Left renal pelvis (tissue), 4 donors: ENCODE data around the gene ZMYM3. TPM values are rescaled to one million over a fixed set of nuclear protein-coding genes. Genes with fewer than 3 reads are reported as not detected.

Experiments used
- DNase-seq, 4 donors: peaks; one replicate each; pipeline ENCODE4 v3.0.0-alpha.2; 2013; ENCODE audit warnings: low read depth in 4 of 4, low spot score in 3 of 4
- polyA plus RNA-seq, 4 donors: library from polyadenylated mRNA; unstranded; fragments of 120-200 nt; gene quantifications; one replicate each; pipeline ENCODE4 v1.2.1, GENCODE V29; 2013; ENCODE audit not compliant: insufficient read length in 4 of 4

Gene ZMYM3
- polyA plus RNA-seq, 4 donors: 50.3 to 64.5 (median 57.9) TPM

GRCh38 chrX:71253253-71254091 is 468 bp downstream of the ZMYM3 start:
- peak in 1 of 4 donors; percentile 36 for DNase-seq

DNA sequence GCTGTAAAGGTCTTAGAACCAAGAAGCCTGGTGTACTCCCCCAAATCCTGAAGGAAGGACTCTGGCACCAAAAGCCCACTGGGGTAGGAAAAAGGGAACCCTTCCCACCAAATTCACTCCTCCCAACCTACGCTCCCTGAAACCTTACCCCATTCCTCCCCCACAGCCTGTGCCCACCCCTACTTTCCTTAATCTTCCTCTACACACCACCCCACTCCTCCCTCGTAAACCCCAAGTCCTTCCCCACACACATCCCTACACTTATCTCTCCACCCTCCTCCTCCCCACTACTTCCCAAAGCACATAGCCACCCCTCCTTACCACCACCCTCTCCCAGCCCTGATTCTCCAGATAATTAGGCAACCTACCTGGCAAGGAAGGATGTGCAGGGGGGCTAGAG is 1.7 kb downstream of the ZMYM3 start:
- no peak for DNase-seq

- no peak for DNase-seq
These were observed 2.4 kb downstream of the ZMYM3 start for GRCh38 chrX:71251466-71251973.

DNA sequence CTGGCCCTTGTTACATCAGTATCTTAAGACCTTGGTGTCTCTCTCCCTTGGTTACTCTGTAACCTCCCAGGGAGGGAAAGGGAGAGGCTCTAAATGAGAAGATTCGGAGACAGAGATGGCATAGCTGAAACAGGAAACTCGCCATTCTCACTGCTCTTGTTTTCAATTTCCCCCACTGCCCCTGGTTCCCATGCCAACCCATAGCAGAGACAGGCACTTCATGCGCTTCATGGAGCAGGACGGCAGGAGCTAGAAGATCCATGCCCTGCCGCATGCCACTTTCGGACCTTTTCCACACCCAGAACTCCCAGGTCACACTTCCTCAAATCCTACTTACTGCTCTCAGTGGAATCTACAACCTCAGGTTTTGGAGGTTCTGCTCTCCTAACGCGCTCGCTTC is 3.1 kb downstream of the ZMYM3 start:
- no peak for DNase-seq

DNA sequence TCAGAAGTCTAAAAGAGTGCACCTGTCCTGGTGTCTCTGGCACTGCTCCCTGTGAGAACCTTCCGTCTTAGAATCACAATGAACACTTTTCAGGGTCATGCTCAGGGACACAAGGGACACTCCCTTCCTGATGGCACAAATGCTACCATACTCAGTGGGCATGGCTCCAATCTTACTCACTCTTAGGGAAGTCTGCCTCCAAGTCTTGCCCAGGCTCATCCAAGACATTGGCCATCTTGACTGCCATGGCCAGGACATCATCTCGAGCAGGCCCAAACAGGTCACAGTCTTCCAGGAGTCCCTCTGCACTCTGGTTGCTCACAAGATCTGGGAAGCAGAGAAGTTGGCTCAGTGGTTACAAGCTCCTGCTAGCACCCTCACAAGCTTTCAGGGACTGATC is 8.8 kb downstream of the ZMYM3 start:
- DNase-seq: no peak

GRCh38 chrX:71244359-71245128 is 9.4 kb downstream of the ZMYM3 start:
- no peak for DNase-seq

DNA sequence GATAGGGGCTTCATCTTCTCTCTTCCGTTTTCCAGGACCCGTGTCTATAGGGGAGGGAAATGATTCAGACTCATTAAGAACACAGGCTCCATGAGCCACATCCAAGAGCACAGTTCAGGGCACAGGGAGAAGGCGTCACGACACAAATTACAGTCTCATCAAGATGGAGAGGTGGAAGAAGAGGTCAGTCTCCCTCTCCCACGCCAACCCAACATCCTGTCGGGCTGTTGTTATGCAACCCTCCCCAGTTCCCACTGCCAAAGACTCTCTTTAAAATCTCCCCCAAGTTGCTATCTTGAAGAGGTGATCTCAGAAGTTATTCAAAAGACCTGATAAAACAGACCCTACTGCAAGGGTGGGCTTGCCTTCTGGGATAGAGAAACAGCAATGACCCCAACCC is 12.6 kb downstream of the ZMYM3 start:
- no peak for DNase-seq

DNA sequence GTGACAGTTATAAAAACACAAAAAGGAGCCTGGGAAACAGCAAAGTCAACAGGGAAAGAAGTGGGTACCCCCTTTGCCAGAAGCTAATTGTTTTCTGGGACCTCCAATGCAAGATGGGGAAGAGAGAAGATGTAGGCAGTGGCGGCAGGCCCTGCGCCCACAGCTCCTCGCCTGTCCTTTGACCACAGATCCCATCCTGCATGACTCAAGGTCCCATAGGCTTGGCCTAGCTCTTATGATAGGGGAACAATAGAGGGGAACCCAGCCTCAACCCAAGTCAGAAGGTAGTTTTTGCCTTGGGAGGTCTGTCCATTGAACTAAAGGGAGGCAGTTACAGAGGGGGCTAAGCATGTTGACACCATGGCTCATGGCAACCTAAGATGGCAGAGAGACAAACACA is 14.2 kb downstream of the ZMYM3 start:
- DNase-seq: no peak

DNA sequence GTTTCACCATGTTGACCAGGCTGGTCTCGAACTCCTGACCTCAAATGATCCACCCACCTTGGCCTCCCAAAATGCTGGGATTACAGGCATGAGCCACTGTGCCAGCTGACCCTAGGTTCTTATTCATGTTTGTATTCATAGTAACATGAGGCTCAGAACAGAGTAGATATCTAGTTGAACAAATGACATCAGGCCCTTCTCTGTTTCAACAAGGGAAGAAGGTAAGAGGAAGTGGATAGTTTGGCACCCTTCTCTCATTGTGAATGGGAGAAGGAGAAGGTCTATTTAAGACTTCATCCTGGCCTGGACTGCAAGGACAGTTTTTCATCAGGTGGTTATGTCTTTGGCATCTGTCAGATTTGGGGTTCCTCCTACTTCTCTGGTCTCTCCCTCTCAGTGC is 17.1 kb downstream of the ZMYM3 start:
- no peak for DNase-seq

GRCh38 chrX:71235482-71235881 is 18.5 kb downstream of the ZMYM3 start:
- no peak for DNase-seq

- no peak for DNase-seq
These were observed 25.8 kb downstream of the ZMYM3 start for GRCh38 chrX:71228063-71228642.

- DNase-seq: no peak
These were observed 26.4 kb downstream of the ZMYM3 start for GRCh38 chrX:71227370-71228062.

- DNase-seq: no peak
These were observed 28.3 kb downstream of the ZMYM3 start for GRCh38 chrX:71225676-71226075.

DNA sequence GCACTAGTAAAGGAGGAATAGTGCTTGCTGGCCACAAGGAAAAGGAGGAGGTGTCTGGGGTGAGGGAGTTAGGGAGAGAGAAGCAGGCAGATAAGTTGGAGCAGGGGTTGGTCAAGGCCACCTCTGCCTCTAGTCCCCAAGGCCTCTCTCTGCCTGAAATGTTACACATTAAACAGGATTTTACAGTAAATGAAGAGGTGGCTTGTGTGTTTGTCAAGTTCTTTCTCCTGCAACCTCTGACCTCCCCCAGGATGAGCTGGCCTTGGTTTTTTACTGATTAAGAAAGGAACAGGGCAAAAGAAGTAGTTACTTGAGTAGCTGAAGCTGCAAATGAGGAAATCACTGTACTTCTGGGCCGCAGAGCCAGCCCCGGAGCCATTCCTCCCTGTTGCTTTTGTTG is 28.9 kb downstream of the ZMYM3 start:
- no peak for DNase-seq

- no peak for DNase-seq
These were observed 29.7 kb downstream of the ZMYM3 start for GRCh38 chrX:71224098-71224708.

DNA sequence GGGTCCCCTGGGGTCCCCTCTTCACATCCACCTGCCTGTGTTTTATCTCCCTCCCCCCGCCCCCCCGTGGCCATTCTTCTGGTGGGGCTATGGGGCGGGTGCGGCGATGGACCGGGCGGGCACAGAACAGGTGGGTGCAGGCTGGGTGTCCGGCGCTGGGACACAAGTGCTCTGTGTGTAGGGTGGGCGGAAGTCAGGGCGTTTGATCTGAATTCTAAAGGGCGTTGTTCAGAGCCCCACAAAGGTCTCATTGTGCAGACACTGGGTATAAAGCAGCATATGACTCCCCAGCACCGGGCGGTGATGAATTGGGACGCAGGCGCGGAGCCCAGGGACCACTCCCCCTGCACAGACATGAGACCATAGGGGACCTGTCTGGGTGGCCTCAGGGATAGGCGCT is 31.0 kb downstream of the ZMYM3 start, which contains the start of gene GJB1:
Gene GJB1, plus strand, starts transcription at position 296 of the 400 bp plus-strand sequence. CDS start 484 bp downstream, outside the sequence.
- DNase-seq: no peak

GRCh38 chrX:71221145-71221544 is 32.8 kb downstream of the ZMYM3 start:
- DNase-seq: no peak

GRCh38 chrX:71217298-71217697 is 36.6 kb downstream of the ZMYM3 start:
- DNase-seq: no peak

- no peak for DNase-seq
These were observed 37.5 kb downstream of the ZMYM3 start for GRCh38 chrX:71216485-71216884.

DNA sequence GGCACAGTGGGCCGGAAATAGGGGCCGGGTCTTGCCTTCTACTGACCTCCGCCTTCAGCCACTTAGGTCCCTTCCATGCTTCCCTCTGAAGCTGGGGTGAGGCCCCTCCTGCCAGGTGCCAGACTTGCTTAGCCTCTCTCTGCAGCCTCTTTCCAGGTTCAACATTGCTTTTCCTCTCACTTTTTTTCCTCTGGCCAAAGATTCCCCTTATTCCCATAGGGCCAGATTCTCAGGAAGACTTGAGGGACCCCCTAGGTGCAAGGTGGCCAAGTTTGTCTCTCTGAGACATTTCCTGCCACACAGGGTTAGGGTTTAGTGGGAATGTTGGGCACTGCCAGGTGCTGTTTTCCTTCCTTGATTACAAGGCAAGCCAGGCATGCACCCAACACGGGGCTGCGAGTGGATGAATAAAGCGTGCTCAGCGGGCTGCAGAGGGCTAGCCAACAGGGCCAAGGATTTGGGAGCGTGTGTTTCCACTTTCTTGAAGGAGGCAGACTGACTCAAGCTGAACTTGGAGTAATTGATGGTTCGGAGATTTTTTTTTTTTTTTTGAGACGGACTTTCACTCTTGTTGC is 38.5 kb downstream of the ZMYM3 start:
- DNase-seq: no peak
